Fibroblast of villous mesenchyme (primary cell): ENCODE data around the gene DPP10. TPM values are rescaled to one million over a fixed set of nuclear protein-coding genes. Genes with fewer than 3 reads are reported as not detected.

Experiments
- DNase-seq: peaks from one replicate; pipeline ENCODE4 v3.0.0-alpha.2; 2010; ENCODE audit warnings: low read depth
- H3K4me3 ChIP-seq: 2 replicates; pipeline ENCODE4 v1.5.1; 2011; ENCODE audit warnings: low read depth, mild to moderate bottlenecking, low read length
- CTCF ChIP-seq: IDR thresholded peaks from 2 replicates; pipeline ENCODE4 v1.5.1; 2012; ENCODE audit warnings: low read depth, mild to moderate bottlenecking, low read length; ENCODE audit not compliant: insufficient read depth
- total RNA-seq: library from RNA; depleted of rRNA; stranded (reverse); fragments of >200 nt; gene quantifications from 2 replicates; pipeline ENCODE4 v1.2.3, GENCODE V29; 2012

DPP10 gene
- total RNA-seq, 1 donor, result under 0.01 TPM

DNA sequence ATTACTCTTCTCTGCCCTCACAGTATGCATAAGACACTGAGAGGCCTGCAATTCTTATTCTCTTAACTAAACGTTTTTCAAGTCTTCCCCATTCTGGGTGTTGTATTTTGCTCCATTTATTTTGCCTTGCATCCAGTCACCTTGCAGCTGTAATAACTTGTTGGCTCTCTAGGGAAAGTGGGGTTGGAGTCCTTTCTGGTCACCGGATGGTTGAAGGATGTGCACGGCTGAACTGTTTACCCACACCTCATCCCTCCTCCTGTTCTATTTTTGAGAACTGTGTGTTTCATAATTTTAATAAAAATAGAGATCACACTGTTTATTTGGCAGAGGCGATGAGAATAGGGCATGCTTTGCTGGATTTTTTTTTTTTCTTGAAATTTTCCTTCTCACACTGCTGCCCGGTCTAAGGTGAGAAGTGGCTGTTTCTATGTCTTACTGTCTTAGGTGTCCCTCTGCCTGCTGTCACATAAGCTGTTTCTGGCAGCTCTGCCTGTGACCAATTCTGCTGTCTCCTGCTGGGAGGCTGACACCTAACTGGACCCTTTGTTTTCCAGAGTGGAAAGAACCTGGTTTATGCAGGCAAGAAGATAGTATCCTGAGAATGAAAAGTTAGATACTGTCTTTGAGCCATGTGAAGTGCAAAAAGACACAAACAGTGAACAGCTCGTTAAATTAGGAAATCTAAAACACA is 342.6 kb downstream of the DPP10 start:
- no peak for TF ChIP-seq CTCF

GRCh38 chr2:114786901-114787300 is 344.5 kb downstream of the DPP10 start:
- H3K4me3 ChIP-seq, result no peak overlapping the region
- TF ChIP-seq CTCF, result no peak
- no peak for DNase-seq

More for the DNA sequence above, 342.6 kb downstream of the DPP10 start:
- DNase-seq, result no peak
- H3K4me3 ChIP-seq, result no peak overlapping the region

DNA sequence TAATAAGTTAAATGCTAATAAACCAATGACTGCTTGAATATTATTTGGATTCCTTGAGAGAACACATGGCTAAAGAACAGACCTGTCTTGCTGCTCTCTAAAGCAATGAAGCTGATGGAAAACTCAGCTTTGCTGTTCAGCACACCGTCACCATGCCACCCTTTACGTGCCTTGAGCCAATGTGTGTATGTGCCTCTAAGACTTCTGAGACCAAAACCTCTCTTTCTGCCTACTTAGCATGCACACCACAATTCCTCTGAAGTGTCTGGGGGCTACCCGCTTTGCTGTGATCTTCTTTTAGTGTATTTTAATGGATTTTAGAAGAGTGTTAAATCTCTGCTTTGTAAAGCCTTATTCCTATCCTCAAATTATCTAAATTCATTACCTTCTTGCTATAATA is 345.0 kb downstream of the DPP10 start:
- DNase-seq, result no peak
- no peak overlapping the region for H3K4me3 ChIP-seq
- no peak for TF ChIP-seq CTCF

DNA sequence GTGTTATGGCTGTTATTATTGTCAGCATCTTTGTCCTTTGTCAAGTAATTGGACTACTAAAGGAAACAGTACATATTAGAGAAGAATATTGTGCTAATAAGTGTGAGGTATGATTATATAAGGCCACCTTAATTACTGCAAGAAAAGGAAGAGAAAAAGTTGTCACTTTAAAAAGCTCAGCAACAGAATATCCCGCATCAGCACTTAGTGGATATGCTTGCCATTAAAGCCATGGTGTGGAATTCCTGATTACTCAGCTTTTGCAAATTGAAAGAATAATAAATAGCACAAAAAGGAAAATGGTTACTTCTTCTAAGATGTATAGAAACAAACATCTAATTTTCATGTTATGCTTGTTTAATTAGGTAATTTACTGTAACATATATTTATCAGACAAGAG is 347.5 kb downstream of the DPP10 start:
- H3K4me3 ChIP-seq, result no peak overlapping the region
- no peak for TF ChIP-seq CTCF
- no peak for DNase-seq

DNA sequence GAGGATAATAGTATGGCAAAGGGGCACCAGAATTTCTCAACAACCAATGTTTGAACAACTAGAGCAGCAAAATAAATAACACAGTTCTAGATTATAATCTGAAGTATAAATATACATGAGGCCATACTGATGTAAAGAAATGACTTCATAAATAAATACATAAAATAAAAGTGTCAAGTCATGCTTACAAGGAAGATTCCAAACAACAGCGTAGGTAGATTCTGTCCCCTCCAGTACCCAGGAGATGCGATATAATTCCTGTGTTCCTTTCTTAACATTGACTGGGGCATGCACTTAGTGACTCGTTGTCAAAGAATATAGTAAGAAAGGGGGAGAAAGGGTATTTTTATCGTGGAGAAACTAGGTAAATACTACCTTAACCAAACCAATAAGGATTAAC is 355.1 kb downstream of the DPP10 start:
- no peak for TF ChIP-seq CTCF
- DNase-seq, result no peak
- no peak overlapping the region for H3K4me3 ChIP-seq

DNA sequence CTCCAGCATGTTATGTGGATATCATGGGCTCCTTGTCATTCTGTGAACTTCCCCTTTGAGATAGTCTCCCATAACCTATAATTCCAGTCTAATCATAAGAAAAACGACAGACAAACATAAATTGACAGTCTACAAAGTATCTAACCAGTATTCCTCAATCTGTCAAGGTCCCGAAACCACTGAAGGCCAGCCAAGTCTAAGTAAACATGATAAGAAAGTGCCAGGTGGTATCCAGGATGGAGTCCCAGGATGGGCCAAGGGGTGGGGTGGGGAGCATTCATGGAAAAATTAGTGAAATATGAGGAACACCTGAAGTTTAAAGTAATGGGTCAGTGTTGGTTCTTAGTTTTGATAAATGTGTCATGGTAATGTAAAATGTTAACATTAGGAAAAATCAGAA is 355.5 kb downstream of the DPP10 start:
- no peak for TF ChIP-seq CTCF
- no peak for DNase-seq
- no peak overlapping the region for H3K4me3 ChIP-seq

- TF ChIP-seq CTCF, result no peak
- no peak overlapping the region for H3K4me3 ChIP-seq
- no peak for DNase-seq
Observed at GRCh38 chr2:114800371-114800770, 357.9 kb downstream of the DPP10 start.
